ENCODE results near the gene GSTM5. TPM values are rescaled to one million over a fixed set of nuclear protein-coding genes. Genes with fewer than 3 reads are reported as not detected.
"Not testable (repeated sequence)": the region's sequence is repeated elsewhere in the genome, so short reads cannot be mapped to it uniquely, and the experiment has no call there.

Gene GSTM5
- total and polyA plus RNA-seq, 2 of the 13 experiments (the other 11 are each of a cell fraction or from before 2014, with no cell fraction given), result not detected

- ATAC-seq (no peak), DNase-seq (ENCODE audit: low spot score) (no peak), FAIRE-seq (no peak)
- BruUV-seq (replicated peaks), result no TSS peak
- intact Hi-C loops (cut with micrococcal nuclease; ENCODE audit: unreplicated experiment), result no loop called here
- no peaks in the 10 kb centered on the region for H3K27me3 ChIP-seq (ENCODE audit: control insufficient read depth in 1 of 2, insufficient read depth in 2 of 2, low read length in 2 of 2)
- in situ Hi-C loops (cut with HindIII; ENCODE audit: extremely low pct_ligation_motif_present, low pct_unique_long_range_greater_than_20kb), result no loop called here
- no peaks in the 10 kb centered on the region; the same call in 1 of the 2 replicates for H4K20me1 ChIP-seq (ENCODE audit: insufficient read depth, low read length)
- H3K9ac ChIP-seq (ENCODE audit: insufficient read depth, low read depth, low read length), result no peak overlapping the region
- no peaks in the 10 kb centered on the region for H3K79me2 ChIP-seq (ENCODE audit: insufficient read depth, low read length)
- H3K4me3 ChIP-seq (replicated peaks in 1 of 3; ENCODE audit: insufficient read depth in 1 of 3, low read depth in 2 of 3, low read length in 3 of 3), result no peak overlapping the region
- H3K9me3 ChIP-seq (ENCODE audit: low read length), result no peaks in the 10 kb centered on the region
- no peak overlapping the region for H2AFZ ChIP-seq (ENCODE audit: low read length)
- 98% methylated on average over 2 of the region's 2 CpGs for WGBS (ENCODE audit: low lambda C conversion rate)
- ChIA-PET CTCF (ENCODE audit: low intra/inter-chr PET ratio, low total read pairs) (no interaction called here), POLR2A (interaction anchor here (2.4 kb wide), 1 partner anchor 9 kb away, joined by 10 read pairs; the partner anchor contains the start of gene EPS8L3)
- H3K4me1 ChIP-seq (ENCODE audit: insufficient read depth, low read length), result peaks cover 3% of the 10 kb centered on the region; the same call in 1 of the 2 replicates
- peaks cover 10 to 44% of the 10 kb centered on the region in 2 experiments; a peak in 4 of 5 replicates for H3K36me3 ChIP-seq (replicated peaks in 1 of 2; ENCODE audit: control insufficient read depth in 1 of 2, insufficient read depth in 2 of 2, low read length in 2 of 2)
- H3K27ac ChIP-seq (ENCODE audit: extremely low read length, insufficient read depth, low read length), result no peak overlapping the region
- no peak for TF ChIP-seq SRSF9 (IDR thresholded peaks at IDR 0.05; ENCODE audit: borderline replicate concordance, insufficient read depth, low read depth, low read length, poor library complexity, severe bottlenecking)
- TF ChIP-seq KDM4B (CRISPR knock-in tag; IDR thresholded peaks at IDR 0.05), result no peak
- TF ChIP-seq FLYWCH1 (CRISPR knock-in tag; IDR thresholded peaks at IDR 0.05), result no peak
- TF ChIP-seq ZNF775 (CRISPR knock-in tag; IDR thresholded peaks at IDR 0.05; ENCODE audit: borderline replicate concordance), result no peak
- TF ChIP-seq RORA (CRISPR knock-in tag; IDR thresholded peaks at IDR 0.05), result no peak
- TF ChIP-seq GZF1 (CRISPR knock-in tag; IDR thresholded peaks at IDR 0.05), result no peak
- TF ChIP-seq, protein P1, sequence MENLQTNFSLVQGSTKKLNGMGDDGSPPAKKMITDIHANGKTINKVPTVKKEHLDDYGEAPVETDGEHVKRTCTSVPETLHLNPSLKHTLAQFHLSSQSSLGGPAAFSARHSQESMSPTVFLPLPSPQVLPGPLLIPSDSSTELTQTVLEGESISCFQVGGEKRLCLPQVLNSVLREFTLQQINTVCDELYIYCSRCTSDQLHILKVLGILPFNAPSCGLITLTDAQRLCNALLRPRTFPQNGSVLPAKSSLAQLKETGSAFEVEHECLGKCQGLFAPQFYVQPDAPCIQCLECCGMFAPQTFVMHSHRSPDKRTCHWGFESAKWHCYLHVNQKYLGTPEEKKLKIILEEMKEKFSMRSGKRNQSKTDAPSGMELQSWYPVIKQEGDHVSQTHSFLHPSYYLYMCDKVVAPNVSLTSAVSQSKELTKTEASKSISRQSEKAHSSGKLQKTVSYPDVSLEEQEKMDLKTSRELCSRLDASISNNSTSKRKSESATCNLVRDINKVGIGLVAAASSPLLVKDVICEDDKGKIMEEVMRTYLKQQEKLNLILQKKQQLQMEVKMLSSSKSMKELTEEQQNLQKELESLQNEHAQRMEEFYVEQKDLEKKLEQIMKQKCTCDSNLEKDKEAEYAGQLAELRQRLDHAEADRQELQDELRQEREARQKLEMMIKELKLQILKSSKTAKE (CRISPR knock-in tag; IDR thresholded peaks at IDR 0.05; ENCODE audit: borderline replicate concordance), result no peak
- no peak overlapping the region for H3K4me2 ChIP-seq (ENCODE audit: low read depth, low read length)
These were observed 42.7 kb downstream of the GSTM5 start for GRCh38 chr1:109754738-109755137.

DNA sequence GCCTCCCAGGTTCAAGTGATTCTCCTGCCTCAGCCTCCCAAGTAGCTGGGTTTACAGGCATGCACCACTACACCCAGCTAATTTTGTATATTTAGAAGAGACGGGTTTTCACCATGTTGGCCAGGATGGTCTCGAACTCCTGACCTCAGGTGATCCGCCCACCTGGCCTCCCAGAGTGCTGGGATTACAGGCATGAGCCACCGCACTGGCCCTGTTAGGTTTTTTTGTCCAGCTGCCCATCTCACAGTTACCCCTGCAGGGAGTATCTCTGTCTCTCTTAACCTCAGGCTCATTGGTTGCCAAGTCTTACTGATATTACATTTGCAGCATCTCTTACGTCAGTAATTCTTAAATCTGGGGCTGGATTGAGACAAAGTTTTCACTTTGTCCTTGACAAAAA lies 44.3 kb downstream of the GSTM5 start:
- H3K4me2 ChIP-seq (ENCODE audit: low read depth, low read length); H3K79me2 ChIP-seq (ENCODE audit: insufficient read depth, low read length); H3K4me3 ChIP-seq (replicated peaks in 1 of 3; ENCODE audit: insufficient read depth in 1 of 3, low read depth in 2 of 3, low read length in 3 of 3); BruUV-seq (replicated peaks); CTCF ChIA-PET (ENCODE audit: low intra/inter-chr PET ratio, low total read pairs); DNase-seq (ENCODE audit: low spot score); H3K27ac ChIP-seq (ENCODE audit: extremely low read length, insufficient read depth, low read length); H3K9ac ChIP-seq (ENCODE audit: insufficient read depth, low read depth, low read length); in situ Hi-C loops (cut with HindIII; ENCODE audit: extremely low pct_ligation_motif_present, low pct_unique_long_range_greater_than_20kb); H4K20me1 ChIP-seq (ENCODE audit: insufficient read depth, low read length); ATAC-seq; H3K9me3 ChIP-seq (ENCODE audit: low read length); H2AFZ ChIP-seq (ENCODE audit: low read length); intact Hi-C loops (cut with micrococcal nuclease; ENCODE audit: unreplicated experiment); POLR2A ChIA-PET; FAIRE-seq; H3K27me3 ChIP-seq (ENCODE audit: control insufficient read depth in 1 of 2, insufficient read depth in 2 of 2, low read length in 2 of 2): not testable (repeated sequence)
- 98% methylated on average over 5 of the region's 5 CpGs for WGBS (ENCODE audit: low lambda C conversion rate)
- peaks cover 10 to 38% of the 10 kb centered on the region in 2 experiments; a peak in 4 of 5 replicates for H3K36me3 ChIP-seq (replicated peaks in 1 of 2; ENCODE audit: control insufficient read depth in 1 of 2, insufficient read depth in 2 of 2, low read length in 2 of 2)
- H3K4me1 ChIP-seq (ENCODE audit: insufficient read depth, low read length), result peaks cover 19% of the 10 kb centered on the region

Data from HepG2 (cell line).